GM06990 (cell line): ENCODE results near the gene MRPS22.

Experiments
- DNase-seq: peaks from one replicate; pipeline ENCODE4 v3.0.0-alpha.2; 2011; ENCODE audit not compliant: insufficient read length; ENCODE audit errors: extremely low read depth
- H3K27me3 ChIP-seq: replicated peaks from 2 replicates; pipeline ENCODE4 v1.6.0; 2011; ENCODE audit warnings: low read length; ENCODE audit not compliant: control insufficient read depth, insufficient read depth
- H3K36me3 ChIP-seq: 2 replicates; pipeline ENCODE4 v1.5.1; 2011; ENCODE audit warnings: low read length; ENCODE audit not compliant: control insufficient read depth, insufficient read depth
- H3K4me3 ChIP-seq: replicated peaks from 2 replicates; pipeline ENCODE4 v1.5.1; 2011; ENCODE audit warnings: low read depth, mild to moderate bottlenecking, control low read depth, low read length
- CTCF ChIP-seq: IDR thresholded peaks from 2 replicates; pipeline ENCODE4 v1.5.1; 2011; ENCODE audit warnings: low read length, control low read depth, mild to moderate bottlenecking, inconsistent platforms; ENCODE audit not compliant: insufficient read depth, poor library complexity, severe bottlenecking

The MRPS22 gene

GRCh38 chr3:139312959-139313358 is 30.9 kb upstream of the MRPS22 start:
- no peaks in the 10 kb centered on the region for H3K36me3 ChIP-seq
- H3K27me3 ChIP-seq, result no peaks in the 10 kb centered on the region; the same call in 1 of the 2 replicates
- no peak overlapping the region for H3K4me3 ChIP-seq
- TF ChIP-seq CTCF, result no peak
- DNase-seq, result no peak

- no peak overlapping the region for H3K4me3 ChIP-seq
- H3K36me3 ChIP-seq, result no peaks in the 10 kb centered on the region
- no peak for DNase-seq
- no peaks in the 10 kb centered on the region for H3K27me3 ChIP-seq
- TF ChIP-seq CTCF, result no peak
Measured at GRCh38 chr3:139313921-139314320, 29.9 kb upstream of the MRPS22 start.

GRCh38 chr3:139317215-139317614 is 26.6 kb upstream of the MRPS22 start:
- no peaks in the 10 kb centered on the region for H3K36me3 ChIP-seq
- no peak overlapping the region for H3K4me3 ChIP-seq
- TF ChIP-seq CTCF, result no peak
- H3K27me3 ChIP-seq, result peaks cover 1% of the 10 kb centered on the region
- DNase-seq, result no peak

- TF ChIP-seq CTCF, result no peak
- H3K36me3 ChIP-seq, result no peaks in the 10 kb centered on the region
- no peak for DNase-seq
- no peak overlapping the region for H3K4me3 ChIP-seq
- peaks cover 1% of the 10 kb centered on the region for H3K27me3 ChIP-seq
Measured at GRCh38 chr3:139317660-139318430, 26.0 kb upstream of the MRPS22 start.

GRCh38 chr3:139318431-139318816 is 25.4 kb upstream of the MRPS22 start:
- DNase-seq, result no peak
- Histone ChIP-seq H3K27me3 (peaks cover 1% of the 10 kb centered on the region), H3K36me3 (no peaks in the 10 kb centered on the region), H3K4me3 (no peak overlapping the region)
- TF ChIP-seq CTCF, result no peak
